Vagina (tissue), 2 donors: ENCODE results near the gene RUFY4.

ENCODE experiments used
- CTCF ChIP-seq, 3 experiments: fragments of 450-650 bp in 2 of 3; fragments of 200-600 bp in 1 of 3; sonication (generic) in 1 of 3; IDR thresholded peaks; one replicate each; pipeline ENCODE4 v1.5.1; 2017 to 2019; ENCODE audit warnings: antibody characterized with exemption in 3 of 3, mild to moderate bottlenecking in 2 of 3, moderate library complexity in 2 of 3
- POLR2AphosphoS5 ChIP-seq, 2 donors: sonication (generic); formaldehyde crosslinking; IDR thresholded peaks; one replicate each; pipeline ENCODE4 v1.9.0; 2017; ENCODE audit warnings: antibody characterized with exemption in 2 of 2, mild to moderate bottlenecking in 2 of 2, low read depth in 1 of 2; ENCODE audit not compliant: insufficient read depth in 1 of 2

GRCh38 chr2:218022131-218022850 lies 46.8 kb upstream of the RUFY4 start:
- no peak for TF ChIP-seq CTCF (IDR thresholded peaks at IDR 0.05)
- TF ChIP-seq POLR2AphosphoS5 (IDR thresholded peaks at IDR 0.05; ENCODE audit: insufficient read depth in 1 of 2, low read depth in 1 of 2) = no peak
